GM21381 (cell line): ENCODE measurements around the gene CBFA2T2.
"Not testable (repeated sequence)": the region's sequence is repeated elsewhere in the genome, so short reads cannot be mapped to it uniquely, and the experiment has no call there.

Experiments
- ATAC-seq: cut with Tn5 transposase; IDR thresholded peaks from one replicate; pipeline ENCODE4 v1.9.1; 2021; ENCODE audit warnings: mild to moderate bottlenecking, moderate library complexity; ENCODE audit not compliant: unreplicated experiment

Gene CBFA2T2

GRCh38 chr20:33470457-33470856 is 19.4 kb upstream of the CBFA2T2 start:
- ATAC-seq = no peak

- no peak for ATAC-seq
Measured at GRCh38 chr20:33470866-33471265, 19.0 kb upstream of the CBFA2T2 start.

GRCh38 chr20:33472868-33473435 is 16.9 kb upstream of the CBFA2T2 start:
- ATAC-seq = no peak

GRCh38 chr20:33474097-33474873 is 15.6 kb upstream of the CBFA2T2 start:
- no peak for ATAC-seq

- no peak for ATAC-seq
Measured at GRCh38 chr20:33474963-33475362, 14.9 kb upstream of the CBFA2T2 start.

GRCh38 chr20:33475381-33476152 is 14.3 kb upstream of the CBFA2T2 start:
- ATAC-seq = no peak

GRCh38 chr20:33477386-33478234 is 12.3 kb upstream of the CBFA2T2 start:
- no peak for ATAC-seq

GRCh38 chr20:33480048-33480447 is 9.8 kb upstream of the CBFA2T2 start:
- no peak for ATAC-seq

- ATAC-seq = no peak
Measured at GRCh38 chr20:33481431-33481941, 8.4 kb upstream of the CBFA2T2 start.

- no peak for ATAC-seq
Measured at GRCh38 chr20:33482581-33482980, 7.3 kb upstream of the CBFA2T2 start.

- ATAC-seq = not testable (repeated sequence)
Measured at GRCh38 chr20:33483186-33483585, 6.7 kb upstream of the CBFA2T2 start.

GRCh38 chr20:33488201-33488600 is 1.7 kb upstream of the CBFA2T2 start:
- no peak for ATAC-seq

- not testable (repeated sequence) for ATAC-seq
Measured at GRCh38 chr20:33488661-33489494, 1.0 kb upstream of the CBFA2T2 start.

GRCh38 chr20:33489495-33490022 is 337 bp upstream of the CBFA2T2 start:
- ATAC-seq = peak; percentile 92

GRCh38 chr20:33490934-33491656 is 1.2 kb downstream of the CBFA2T2 start:
- ATAC-seq = no peak

- no peak for ATAC-seq
Measured at GRCh38 chr20:33493076-33493766, 3.3 kb downstream of the CBFA2T2 start.

- ATAC-seq = not testable (repeated sequence)
Measured at GRCh38 chr20:33496776-33497175, 6.9 kb downstream of the CBFA2T2 start.

- no peak for ATAC-seq
Measured at GRCh38 chr20:33499355-33499754, 9.5 kb downstream of the CBFA2T2 start.
